ENCODE measurements around the gene FARSB.

DNA sequence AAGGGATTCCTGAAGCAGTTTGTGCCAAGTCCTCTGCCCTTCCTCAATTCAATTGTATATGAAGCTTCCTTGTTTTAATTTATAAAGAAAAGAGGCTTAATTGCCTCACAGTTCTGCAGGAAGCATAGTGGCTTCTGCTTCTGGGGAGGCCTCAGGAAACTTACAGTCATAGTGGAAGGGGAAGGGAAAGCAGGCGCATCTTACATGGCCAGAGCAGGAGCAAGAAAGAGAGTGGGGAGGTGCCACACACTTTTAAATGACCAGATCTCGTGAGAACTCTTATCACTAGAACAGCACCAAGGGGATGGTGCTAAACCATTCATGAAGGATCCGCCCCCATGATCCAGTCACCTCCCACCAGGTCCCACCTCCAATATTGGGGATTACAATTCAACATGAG is 117.4 kb downstream of the FARSB start:
- TF ChIP-seq GATA2 (IDR thresholded peaks at IDR 0.05; ENCODE audit: low read depth, low read length) (no peak), GATA3 (IDR thresholded peaks at IDR 0.05; ENCODE audit: low read depth, low read length) (no peak)
